GM18499 (cell line): ENCODE data around the gene SORCS3.

Experiments used
- ATAC-seq: cut with Tn5 transposase; IDR thresholded peaks from one replicate; pipeline ENCODE4 v1.9.1; 2021; ENCODE audit warnings: moderate number of reproducible peaks; ENCODE audit not compliant: insufficient read depth, unreplicated experiment

SORCS3 gene

DNA sequence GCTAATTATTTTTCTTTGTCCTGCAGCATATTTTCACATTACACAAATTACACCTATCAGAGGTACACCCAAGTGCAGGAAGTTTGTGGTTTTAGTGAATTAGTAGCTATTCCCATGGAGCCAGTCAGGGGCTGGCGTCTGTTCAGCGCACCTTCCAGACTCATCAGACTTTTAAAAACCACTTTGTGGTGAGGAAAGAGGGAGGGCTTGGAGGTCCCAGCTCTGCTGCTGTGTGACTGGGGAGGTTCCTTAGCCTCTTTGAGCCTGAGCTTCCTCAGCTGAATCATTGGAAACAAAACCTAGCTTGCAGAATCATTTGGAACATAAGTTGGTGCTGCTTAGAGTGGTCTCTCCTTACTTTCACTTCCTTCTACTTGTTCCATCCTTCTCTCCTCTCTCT, 175.4 kb downstream of the SORCS3 start:
- ATAC-seq = no peak

DNA sequence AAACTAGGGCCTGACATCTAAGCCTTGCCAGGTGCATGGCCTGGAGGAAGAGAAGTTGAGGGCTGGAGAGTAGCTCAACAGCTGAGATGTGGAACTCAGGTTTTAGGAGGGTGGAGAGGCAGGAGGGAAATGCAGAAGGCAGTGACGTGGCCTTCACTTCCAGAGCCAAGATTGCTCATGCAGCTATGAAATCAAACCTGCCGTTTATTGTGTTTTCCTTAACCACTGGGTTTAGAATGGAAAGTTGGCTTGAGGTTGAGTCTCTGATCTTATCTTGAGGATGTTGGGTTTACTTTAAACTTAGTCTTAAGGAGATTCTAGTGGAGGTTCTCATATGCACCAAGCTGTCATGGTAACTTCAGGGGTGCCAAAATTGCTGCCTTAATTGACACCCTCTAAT, 178.6 kb downstream of the SORCS3 start:
- no peak for ATAC-seq

- no peak for ATAC-seq
Measured at GRCh38 chr10:104822088-104822487, 181.0 kb downstream of the SORCS3 start.

GRCh38 chr10:104824380-104825006, 183.4 kb downstream of the SORCS3 start:
- ATAC-seq = no peak

DNA sequence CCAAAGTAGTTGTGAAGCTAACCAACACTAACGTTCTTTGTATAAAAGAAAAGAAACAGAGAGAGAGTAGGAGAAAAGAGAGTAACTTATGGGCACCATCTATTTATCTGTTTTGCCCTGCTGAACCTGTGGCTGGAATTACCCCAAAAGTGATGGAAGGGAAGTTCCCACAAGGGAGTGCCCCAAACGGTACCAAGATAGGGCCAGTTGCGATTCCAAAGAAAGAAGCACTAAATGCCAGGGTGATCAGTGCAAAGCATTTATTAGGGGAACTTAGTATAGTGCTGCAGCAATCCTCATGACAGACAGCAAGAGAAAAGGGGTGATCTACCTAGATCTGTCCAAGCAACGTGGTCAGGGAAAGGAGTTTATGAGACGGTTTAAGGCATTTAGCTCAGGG, 190.2 kb downstream of the SORCS3 start:
- ATAC-seq = no peak

GRCh38 chr10:104834580-104834979, 193.5 kb downstream of the SORCS3 start:
- no peak for ATAC-seq

DNA sequence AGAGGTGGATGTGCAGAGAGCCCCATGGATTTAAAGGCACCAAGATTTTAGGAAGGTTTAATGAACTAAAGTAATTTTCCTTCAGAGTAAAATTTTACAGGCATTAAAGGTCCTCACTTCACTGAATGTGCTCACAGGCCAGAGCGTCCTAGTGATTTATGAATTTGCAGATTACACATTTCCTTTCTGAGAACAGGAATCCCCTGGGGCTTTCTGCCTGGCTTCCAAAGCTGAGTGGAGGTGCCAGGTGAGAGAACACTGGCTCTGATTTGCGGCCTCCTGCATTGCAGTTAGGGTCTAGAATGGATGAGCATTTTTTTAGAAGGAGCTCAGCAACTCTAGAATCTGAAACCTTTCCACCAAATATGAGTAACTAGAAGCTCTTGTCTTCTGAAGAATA, 194.3 kb downstream of the SORCS3 start:
- no peak for ATAC-seq

DNA sequence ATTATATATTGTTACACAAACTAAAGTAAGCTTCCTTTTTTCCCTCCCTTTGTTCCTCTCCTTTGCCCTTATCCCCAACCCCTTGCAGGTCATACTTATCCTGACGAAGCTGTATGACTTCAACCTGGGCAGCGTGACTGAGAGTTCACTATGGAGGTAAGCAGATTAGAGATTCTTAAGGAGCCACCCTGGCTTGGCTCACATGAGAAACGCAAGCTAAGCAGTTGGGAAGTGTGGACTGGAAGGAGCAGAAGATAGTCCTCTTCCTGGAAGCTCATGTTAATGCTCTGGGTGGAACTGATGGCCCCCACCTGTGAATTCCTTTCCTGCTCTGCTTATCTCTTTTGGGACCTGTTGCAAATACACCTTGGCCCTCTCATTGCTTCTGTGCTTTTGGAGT, 201.6 kb downstream of the SORCS3 start:
- no peak for ATAC-seq

GRCh38 chr10:104844073-104844472, 203.0 kb downstream of the SORCS3 start:
- ATAC-seq = no peak

GRCh38 chr10:104850023-104850422, 208.9 kb downstream of the SORCS3 start:
- ATAC-seq = no peak

DNA sequence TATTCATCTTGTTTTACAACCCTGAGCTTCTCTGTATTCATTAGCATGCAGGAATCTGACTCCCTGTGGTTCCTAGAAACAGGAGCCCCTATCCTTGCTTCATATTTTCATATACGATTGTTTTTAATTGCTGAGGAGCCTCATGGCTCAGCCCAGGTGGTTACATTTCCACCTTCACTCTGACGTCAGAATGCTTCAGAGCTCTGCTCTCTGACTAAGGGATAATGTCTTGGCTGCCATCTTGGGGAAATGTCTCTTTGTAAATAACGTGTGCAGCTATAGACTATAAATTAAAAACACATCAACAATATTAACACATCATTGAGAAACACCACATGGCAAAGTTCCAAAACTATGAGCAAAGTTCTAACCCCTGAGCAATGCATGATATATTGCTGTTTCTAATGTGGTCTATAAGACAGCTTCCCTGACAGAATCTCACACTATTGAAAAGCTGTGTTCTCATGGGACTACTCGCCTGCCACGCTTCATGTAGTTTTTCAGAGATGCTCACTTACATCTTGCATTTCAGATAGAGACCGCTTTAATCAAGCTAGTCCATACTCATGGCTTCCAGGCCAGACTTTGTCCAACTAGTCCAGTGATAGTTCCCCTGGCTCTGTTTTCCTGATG, 227.0 kb downstream of the SORCS3 start:
- no peak for ATAC-seq

GRCh38 chr10:104872691-104873090, 231.6 kb downstream of the SORCS3 start:
- no peak for ATAC-seq

DNA sequence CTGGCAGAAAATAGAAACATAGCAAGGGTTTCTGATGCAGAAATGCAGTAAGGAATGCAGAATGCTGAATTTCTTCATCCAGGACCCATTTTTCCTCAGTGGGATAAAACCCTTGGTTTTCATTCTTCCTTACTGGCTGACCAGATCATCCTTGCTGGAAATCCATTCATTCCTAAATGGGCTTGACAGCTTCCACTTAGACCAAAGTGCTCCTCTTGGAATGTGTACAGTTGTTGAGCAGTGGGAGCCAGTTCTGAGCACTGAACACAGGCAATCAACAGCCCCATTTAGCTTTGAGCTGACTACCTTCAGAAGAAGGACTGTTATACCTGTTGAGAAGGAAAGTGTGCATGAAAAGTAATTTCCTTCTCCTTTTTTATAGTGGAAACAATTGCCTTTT, 232.1 kb downstream of the SORCS3 start:
- ATAC-seq = no peak

GRCh38 chr10:104875561-104875960, 234.5 kb downstream of the SORCS3 start:
- ATAC-seq = no peak

DNA sequence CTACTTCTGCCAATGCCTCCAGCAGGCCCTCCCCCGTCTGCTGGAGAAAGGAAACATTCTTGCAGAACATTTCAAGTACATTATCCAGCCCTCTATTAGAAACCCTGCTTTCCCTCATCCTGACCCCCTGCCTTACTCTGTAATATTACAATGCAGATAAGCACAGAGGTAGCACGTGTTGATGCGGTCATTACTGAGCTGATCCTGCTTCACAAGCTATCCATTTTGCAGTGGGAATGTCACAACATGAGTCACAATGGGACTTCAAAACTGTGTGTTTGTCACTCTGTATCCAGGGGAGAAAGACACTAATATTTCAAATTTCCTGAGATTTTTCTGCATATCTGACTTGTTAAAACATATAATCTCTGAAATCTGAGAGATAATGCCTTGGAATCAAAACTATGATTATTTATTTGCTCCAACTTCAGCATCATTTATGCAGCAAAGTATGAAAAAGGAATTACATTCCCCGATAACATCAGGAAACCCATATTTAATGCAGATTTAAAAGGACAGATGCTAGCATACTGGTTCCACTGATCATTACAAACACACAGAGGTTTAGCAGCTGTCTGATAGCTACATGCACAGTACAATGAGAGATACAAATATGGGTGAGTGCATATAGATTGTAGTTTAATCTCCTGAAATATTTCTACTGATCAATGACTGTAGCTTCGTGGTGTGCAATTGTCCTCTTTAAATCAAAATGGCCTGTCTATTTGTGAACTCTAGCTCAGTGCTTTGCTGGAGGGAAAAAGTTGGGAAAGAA, 239.7 kb downstream of the SORCS3 start:
- ATAC-seq = no peak

GRCh38 chr10:104881740-104882139, 240.7 kb downstream of the SORCS3 start:
- ATAC-seq = no peak

DNA sequence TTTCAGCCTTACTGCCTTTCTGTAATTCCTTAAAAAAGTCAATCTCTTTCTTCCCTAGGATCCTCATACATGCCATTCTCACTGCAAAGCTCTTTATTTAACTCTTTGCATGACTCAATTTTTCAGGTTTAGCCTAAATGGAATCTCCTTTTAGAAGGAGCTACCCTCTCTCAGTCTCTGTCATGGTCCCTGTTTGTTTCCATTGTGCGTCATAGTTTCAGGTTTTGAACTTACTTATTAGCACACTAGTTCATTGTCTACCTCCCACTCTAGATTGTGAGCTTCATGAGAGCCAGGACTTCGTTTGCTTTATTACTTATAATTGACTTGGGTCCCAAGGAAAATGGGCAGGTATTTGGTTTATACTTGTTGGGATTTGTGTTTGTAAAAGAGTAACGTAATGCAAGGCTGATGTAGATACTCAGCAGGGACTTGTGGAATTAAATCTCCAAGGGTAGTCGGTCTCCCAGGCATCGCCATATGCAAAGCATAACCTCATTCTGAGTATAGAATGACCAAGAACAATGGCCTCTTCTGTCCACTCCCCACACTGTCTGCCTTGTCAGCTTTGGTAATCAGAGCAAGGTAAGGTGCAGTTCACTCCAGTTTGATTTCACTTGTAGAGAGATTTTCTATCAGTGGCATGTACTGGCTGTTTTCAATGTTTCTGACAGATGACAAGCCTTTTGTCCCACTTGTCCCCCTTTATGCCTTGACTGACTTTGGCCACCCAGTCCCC, 252.0 kb downstream of the SORCS3 start:
- no peak for ATAC-seq

DNA sequence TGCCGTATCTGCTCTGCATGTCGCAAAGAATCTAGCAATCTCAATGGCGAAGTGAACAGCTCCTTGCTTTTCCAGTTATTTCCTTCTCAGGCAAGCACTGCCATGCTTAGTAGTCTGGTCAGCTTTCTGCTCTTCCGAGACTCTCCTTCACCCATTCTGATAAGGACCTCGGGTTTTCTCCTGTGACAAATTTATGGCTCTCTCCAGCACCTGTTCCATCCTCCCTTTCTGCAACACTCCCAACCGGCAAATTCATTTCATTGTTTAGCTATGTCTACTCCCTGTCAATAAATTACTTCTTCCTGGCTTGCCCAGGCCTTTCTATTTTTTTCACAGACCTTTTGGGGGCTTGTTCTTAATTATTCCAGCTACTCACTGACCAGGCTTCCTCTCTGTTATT, 252.6 kb downstream of the SORCS3 start:
- ATAC-seq = no peak

DNA sequence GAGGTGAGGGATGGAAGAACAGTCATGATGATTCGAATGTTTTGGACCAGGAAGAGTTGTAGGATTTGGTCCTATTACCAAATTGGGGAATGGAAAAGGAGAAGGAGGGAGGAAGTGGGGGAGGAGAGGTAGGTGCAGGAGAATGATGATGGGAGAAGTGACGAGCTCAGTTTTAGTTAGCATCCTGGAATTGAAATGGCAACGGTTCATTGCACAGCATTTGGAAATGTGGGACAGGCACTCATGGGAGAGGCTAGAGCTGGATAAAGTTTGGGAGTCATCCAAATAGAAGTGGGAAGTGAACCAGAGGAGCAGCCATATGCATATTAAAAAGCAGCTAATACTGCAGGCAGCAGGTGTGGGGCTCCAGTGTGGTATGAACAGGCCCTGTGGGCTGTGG, 253.6 kb downstream of the SORCS3 start:
- no peak for ATAC-seq

- no peak for ATAC-seq
Measured at GRCh38 chr10:104895541-104895940, 254.5 kb downstream of the SORCS3 start.

DNA sequence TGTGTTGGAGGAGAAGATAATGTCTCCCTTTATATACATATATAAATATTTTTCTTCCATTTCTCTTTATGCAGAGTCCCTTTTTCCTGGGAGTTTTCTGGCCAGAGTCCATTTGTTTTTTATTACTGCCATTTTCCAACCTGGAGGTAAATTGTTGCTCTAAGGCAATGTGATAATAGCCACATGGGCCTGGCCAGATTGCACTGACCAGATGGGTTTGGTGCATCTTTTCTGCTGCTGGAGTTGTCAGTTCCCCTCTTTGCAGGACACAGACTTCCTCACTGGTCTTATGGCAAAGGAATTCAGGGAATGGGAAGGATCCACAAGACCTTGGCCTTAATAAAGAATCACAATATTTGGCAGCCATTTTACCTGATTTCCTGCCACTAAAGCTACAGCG, 254.9 kb downstream of the SORCS3 start:
- ATAC-seq = no peak
